Measurements from ENCODE around the gene PRSS2. TPM values are rescaled to one million over a fixed set of nuclear protein-coding genes. Genes with fewer than 3 reads are reported as not detected.

Gene PRSS2
- polyA plus RNA-seq, 1 of the 3 experiments (the other 2 are of a cell fraction) = not detected

DNA sequence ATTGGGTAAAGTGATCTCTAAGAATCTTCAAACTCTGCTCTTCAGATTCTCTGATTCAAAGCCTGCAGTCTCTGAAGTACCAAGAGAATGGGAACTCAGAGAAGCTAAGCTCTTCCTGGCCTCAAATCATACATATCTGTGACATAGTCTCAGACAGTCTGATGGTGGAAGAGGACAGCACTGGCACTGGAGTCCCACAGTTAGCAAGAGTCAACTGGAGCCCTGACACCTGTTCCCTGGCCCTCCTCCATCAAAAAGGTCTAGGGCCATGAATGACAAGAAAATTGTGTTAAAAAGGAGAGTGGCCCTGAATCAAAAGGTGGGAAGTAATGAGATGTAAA is 37.7 kb downstream of the PRSS2 start:
- Histone ChIP-seq H3K9ac (0 out of 2 replicates have a peak overlapping the region, but pooled peaks have one; percentile 19), H3K4me3 (ENCODE audit: low read depth in 2 of 2, low read length in 1 of 2) (no peak overlapping the region), H3K4me2 (peak overlapping the region; percentile 25; the same call in 1 of the 2 replicates), H2AFZ (ENCODE audit: low read depth) (no peak overlapping the region), H3K27ac (ENCODE audit: low read depth in 2 of 2, low read length in 1 of 2) (peak overlapping the region in 1 of 2 experiments; percentile 58; a peak in 2 of 4 replicates), H4K20me1 (ENCODE audit: insufficient read depth) (no peaks in the 10 kb centered on the region), H3K27me3 (ENCODE audit: insufficient read depth) (no peaks in the 10 kb centered on the region), H3K9me3 (0 out of 2 replicates have a peak, but pooled peaks cover 3% of the 10 kb centered on the region), H3K4me1 (ENCODE audit: control insufficient read depth in 1 of 2, insufficient read depth in 2 of 2, low read depth in 1 of 2, low read length in 1 of 2) (peaks cover 15 to 27% of the 10 kb centered on the region in 2 experiments), H3K79me2 (ENCODE audit: insufficient read depth) (no peaks in the 10 kb centered on the region), H3K36me3 (replicated peaks in 1 of 2; ENCODE audit: control insufficient read depth in 1 of 2, insufficient read depth in 2 of 2, low read length in 1 of 2) (no peaks in the 10 kb centered on the region), H3K9me2 (no peaks in the 10 kb centered on the region), H3F3A (replicated peaks; ENCODE audit: insufficient read depth) (peaks cover 19% of the 10 kb centered on the region)
- TF ChIP-seq, protein P1, sequence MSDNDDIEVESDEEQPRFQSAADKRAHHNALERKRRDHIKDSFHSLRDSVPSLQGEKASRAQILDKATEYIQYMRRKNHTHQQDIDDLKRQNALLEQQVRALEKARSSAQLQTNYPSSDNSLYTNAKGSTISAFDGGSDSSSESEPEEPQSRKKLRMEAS (IDR thresholded peaks at IDR 0.05; ENCODE audit: low read depth) = no peak
- no peak for TF ChIP-seq TEAD4 (IDR thresholded peaks at IDR 0.05; ENCODE audit: borderline replicate concordance, insufficient read depth)
- TF ChIP-seq, protein P2, sequence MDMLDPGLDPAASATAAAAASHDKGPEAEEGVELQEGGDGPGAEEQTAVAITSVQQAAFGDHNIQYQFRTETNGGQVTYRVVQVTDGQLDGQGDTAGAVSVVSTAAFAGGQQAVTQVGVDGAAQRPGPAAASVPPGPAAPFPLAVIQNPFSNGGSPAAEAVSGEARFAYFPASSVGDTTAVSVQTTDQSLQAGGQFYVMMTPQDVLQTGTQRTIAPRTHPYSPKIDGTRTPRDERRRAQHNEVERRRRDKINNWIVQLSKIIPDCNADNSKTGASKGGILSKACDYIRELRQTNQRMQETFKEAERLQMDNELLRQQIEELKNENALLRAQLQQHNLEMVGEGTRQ (IDR thresholded peaks at IDR 0.05; ENCODE audit: borderline replicate concordance, low read depth, low read length) = no peak
- TF ChIP-seq GATA2 (CRISPR knock-in tag; IDR thresholded peaks at IDR 0.05) = no peak
- TF ChIP-seq FOXM1 (IDR thresholded peaks at IDR 0.05; ENCODE audit: low read depth) = no peak
- TF ChIP-seq, protein P3, sequence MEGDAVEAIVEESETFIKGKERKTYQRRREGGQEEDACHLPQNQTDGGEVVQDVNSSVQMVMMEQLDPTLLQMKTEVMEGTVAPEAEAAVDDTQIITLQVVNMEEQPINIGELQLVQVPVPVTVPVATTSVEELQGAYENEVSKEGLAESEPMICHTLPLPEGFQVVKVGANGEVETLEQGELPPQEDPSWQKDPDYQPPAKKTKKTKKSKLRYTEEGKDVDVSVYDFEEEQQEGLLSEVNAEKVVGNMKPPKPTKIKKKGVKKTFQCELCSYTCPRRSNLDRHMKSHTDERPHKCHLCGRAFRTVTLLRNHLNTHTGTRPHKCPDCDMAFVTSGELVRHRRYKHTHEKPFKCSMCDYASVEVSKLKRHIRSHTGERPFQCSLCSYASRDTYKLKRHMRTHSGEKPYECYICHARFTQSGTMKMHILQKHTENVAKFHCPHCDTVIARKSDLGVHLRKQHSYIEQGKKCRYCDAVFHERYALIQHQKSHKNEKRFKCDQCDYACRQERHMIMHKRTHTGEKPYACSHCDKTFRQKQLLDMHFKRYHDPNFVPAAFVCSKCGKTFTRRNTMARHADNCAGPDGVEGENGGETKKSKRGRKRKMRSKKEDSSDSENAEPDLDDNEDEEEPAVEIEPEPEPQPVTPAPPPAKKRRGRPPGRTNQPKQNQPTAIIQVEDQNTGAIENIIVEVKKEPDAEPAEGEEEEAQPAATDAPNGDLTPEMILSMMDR (IDR thresholded peaks at IDR 0.05) = no peak
- TF ChIP-seq FOXJ3 (CRISPR knock-in tag; IDR thresholded peaks at IDR 0.05) = no peak
- TF ChIP-seq SIN3A (IDR thresholded peaks at IDR 0.05; ENCODE audit: borderline replicate concordance, low read depth, low read length) = no peak
- TF ChIP-seq, protein P4, sequence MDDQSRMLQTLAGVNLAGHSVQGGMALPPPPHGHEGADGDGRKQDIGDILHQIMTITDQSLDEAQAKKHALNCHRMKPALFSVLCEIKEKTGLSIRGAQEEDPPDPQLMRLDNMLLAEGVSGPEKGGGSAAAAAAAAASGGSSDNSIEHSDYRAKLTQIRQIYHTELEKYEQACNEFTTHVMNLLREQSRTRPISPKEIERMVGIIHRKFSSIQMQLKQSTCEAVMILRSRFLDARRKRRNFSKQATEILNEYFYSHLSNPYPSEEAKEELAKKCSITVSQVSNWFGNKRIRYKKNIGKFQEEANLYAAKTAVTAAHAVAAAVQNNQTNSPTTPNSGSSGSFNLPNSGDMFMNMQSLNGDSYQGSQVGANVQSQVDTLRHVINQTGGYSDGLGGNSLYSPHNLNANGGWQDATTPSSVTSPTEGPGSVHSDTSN (IDR thresholded peaks at IDR 0.05) = no peak
- TF ChIP-seq YY1 (IDR thresholded peaks at IDR 0.05; ENCODE audit: low read depth) = no peak
- no peak for TF ChIP-seq RAD21 (IDR thresholded peaks at IDR 0.05; ENCODE audit: low read length)
- TF ChIP-seq, protein P5, sequence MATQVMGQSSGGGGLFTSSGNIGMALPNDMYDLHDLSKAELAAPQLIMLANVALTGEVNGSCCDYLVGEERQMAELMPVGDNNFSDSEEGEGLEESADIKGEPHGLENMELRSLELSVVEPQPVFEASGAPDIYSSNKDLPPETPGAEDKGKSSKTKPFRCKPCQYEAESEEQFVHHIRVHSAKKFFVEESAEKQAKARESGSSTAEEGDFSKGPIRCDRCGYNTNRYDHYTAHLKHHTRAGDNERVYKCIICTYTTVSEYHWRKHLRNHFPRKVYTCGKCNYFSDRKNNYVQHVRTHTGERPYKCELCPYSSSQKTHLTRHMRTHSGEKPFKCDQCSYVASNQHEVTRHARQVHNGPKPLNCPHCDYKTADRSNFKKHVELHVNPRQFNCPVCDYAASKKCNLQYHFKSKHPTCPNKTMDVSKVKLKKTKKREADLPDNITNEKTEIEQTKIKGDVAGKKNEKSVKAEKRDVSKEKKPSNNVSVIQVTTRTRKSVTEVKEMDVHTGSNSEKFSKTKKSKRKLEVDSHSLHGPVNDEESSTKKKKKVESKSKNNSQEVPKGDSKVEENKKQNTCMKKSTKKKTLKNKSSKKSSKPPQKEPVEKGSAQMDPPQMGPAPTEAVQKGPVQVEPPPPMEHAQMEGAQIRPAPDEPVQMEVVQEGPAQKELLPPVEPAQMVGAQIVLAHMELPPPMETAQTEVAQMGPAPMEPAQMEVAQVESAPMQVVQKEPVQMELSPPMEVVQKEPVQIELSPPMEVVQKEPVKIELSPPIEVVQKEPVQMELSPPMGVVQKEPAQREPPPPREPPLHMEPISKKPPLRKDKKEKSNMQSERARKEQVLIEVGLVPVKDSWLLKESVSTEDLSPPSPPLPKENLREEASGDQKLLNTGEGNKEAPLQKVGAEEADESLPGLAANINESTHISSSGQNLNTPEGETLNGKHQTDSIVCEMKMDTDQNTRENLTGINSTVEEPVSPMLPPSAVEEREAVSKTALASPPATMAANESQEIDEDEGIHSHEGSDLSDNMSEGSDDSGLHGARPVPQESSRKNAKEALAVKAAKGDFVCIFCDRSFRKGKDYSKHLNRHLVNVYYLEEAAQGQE (IDR thresholded peaks at IDR 0.05; ENCODE audit: low read depth, low read length) = no peak
- no peak for TF ChIP-seq FOSL2 (IDR thresholded peaks at IDR 0.05; ENCODE audit: borderline replicate concordance, low read depth)
- TF ChIP-seq SMC3 (IDR thresholded peaks at IDR 0.05; ENCODE audit: low read depth, low read length) = no peak
- no peak for TF ChIP-seq TCF12 (IDR thresholded peaks at IDR 0.05)
- TF ChIP-seq RFX5 (IDR thresholded peaks at IDR 0.05; ENCODE audit: low read length) = no peak
- TF ChIP-seq GABPA (IDR thresholded peaks at IDR 0.05; ENCODE audit: low read depth) = no peak
- no peak for TF ChIP-seq MXI1 (IDR thresholded peaks at IDR 0.05; ENCODE audit: low read depth, low read length)
- no peak for TF ChIP-seq TAF1 (IDR thresholded peaks at IDR 0.05; ENCODE audit: borderline replicate concordance, low read depth, low read length)
- TF ChIP-seq POLR2AphosphoS5 (IDR thresholded peaks at IDR 0.05; ENCODE audit: low read depth, low read length) = no peak
- no peak for DNase-seq
- ChIA-PET POLR2A (no interaction called here), CTCF (interaction anchor here (0.9 to 10.1 kb wide), 11 partner anchors 16 to 350 kb away, joined by 3 to 163 read pairs (median 10); no protein-coding TSS in a partner anchor)
